GM12801 (cell line): Measurements from ENCODE around the gene GPC3.

Experiments
- TF ChIP-seq, protein P1 (sequence below): IDR thresholded peaks from one replicate; pipeline ENCODE4 v1.5.1; 2011; ENCODE audit warnings: control low read depth; ENCODE audit not compliant: insufficient read length; ENCODE audit errors: extremely low read depth

GPC3 gene

DNA sequence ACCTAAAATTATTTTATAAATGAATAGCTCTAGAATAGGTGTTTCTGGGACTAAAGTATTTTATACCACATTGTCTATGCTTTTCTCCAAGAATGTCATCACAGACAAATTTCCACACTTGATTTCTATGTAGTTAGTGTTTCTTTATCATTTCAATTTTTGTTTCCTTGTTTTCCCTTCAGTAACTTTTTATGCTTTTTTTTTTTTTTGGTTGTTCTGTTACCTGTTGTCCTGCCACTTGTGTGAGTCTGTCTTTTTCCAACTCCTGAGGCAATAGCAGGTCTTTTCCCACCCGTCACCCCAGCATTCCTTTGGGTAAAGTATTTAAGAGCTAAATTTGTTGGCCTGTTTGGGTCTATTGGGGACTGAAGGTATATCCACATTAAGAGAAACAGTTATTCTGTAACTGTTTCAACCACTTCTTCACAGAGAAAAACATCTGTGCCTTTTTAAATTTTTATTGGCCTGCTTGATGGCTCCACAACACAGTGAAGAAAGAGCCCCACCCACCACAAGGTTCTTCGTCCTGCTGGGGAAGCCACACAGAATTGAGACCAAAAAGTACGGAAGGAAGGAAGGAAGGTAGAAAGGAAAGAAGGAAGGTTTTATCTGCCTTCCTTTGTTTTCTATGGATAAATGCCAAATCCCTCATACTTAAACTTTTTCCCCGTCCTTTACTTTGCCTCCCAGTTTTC is 17.7 kb upstream of the GPC3 start:
- TF ChIP-seq, protein P1, sequence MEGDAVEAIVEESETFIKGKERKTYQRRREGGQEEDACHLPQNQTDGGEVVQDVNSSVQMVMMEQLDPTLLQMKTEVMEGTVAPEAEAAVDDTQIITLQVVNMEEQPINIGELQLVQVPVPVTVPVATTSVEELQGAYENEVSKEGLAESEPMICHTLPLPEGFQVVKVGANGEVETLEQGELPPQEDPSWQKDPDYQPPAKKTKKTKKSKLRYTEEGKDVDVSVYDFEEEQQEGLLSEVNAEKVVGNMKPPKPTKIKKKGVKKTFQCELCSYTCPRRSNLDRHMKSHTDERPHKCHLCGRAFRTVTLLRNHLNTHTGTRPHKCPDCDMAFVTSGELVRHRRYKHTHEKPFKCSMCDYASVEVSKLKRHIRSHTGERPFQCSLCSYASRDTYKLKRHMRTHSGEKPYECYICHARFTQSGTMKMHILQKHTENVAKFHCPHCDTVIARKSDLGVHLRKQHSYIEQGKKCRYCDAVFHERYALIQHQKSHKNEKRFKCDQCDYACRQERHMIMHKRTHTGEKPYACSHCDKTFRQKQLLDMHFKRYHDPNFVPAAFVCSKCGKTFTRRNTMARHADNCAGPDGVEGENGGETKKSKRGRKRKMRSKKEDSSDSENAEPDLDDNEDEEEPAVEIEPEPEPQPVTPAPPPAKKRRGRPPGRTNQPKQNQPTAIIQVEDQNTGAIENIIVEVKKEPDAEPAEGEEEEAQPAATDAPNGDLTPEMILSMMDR = no peak

DNA sequence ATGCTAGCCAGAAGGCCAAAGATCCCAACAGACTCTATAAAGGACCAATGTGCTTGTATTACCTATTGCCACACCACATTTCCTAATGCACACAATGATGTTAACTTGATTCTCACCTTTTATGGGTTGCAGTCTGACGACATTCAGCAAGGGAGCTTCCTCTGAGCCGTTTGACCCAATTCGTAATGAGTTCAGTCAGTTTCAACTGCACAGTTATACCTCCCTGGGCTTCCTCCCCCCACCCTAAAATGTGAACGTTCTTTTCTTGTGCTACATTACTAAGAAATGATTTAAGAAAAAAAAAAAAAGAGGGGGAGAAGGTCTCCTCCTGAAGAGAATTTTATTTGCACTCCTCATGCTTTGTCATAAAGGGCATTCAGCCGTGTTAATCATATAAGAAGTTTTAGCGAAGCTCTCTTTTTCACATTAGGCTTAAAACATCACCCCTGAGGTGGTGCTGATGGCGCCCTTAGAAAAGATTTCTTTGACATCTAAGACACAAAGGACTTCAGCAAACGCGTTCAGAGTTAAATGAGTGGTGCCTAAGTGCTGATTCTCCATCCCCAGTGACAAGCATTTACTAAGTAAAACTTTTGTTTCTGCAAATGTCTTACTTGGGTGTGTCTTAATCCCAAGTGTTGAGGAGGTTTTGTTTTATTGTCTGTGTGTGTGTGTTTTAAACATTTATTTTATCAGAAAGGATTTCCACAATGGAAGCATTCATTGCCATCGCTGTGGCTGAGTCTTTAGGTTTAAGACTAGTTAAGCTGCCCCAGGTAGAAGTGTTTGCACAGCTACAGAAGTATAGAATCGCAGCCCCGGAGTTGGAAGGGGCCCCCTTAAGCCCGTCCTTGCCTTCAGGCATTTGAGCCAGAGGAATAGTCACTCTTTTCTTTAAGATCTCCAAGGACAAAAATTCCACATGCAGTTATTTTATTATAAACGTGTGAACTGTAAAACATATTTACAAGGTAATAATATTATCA is 15.2 kb upstream of the GPC3 start:
- TF ChIP-seq, protein P1 = no peak

GRCh38 chrX:133999031-133999705 is 13.8 kb upstream of the GPC3 start:
- TF ChIP-seq, protein P1 = no peak

DNA sequence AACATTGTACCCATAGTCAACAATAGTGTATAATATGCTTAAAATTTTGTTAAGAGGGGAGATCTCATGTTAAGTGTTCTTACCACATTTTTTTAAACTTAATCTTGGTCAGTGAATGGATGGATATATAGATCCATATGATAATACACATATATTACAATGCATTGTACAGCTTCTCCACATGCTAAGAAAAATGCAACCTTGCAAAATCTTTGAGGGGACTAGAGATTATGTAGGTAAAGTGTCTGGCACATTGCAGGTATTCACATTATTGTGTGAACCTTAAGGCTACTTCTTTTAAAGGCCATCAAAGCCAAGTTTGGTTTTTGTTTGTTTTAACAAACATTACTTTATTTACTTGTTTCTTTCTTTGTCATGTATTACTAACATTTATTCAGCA is 10.4 kb upstream of the GPC3 start:
- TF ChIP-seq, protein P1 = no peak

GRCh38 chrX:133994576-133994975 is 9.2 kb upstream of the GPC3 start:
- TF ChIP-seq, protein P1 = no peak

- TF ChIP-seq, protein P1 = no peak
Measured at GRCh38 chrX:133992882-133993281, 7.5 kb upstream of the GPC3 start.

GRCh38 chrX:133991814-133992213 is 6.4 kb upstream of the GPC3 start:
- TF ChIP-seq, protein P1 = no peak
